IMR-90 (cell line): ENCODE data around the gene ID1. TPM values are rescaled to one million over a fixed set of nuclear protein-coding genes. Genes with fewer than 3 reads are reported as not detected.
"Not testable (repeated sequence)": the region's sequence is repeated elsewhere in the genome, so short reads cannot be mapped to it uniquely, and the experiment has no call there.

Experiments
- ATAC-seq: fragments of 200-7000 bp; cut with Tn5 transposase; 2 replicates; pipeline ENCODE4 v1.9.1; 2020; ENCODE audit warnings: low read depth, mild to moderate bottlenecking, moderate library complexity
- BruUV-seq: library from RNA; stranded (reverse); fragments of 400-500 nt; replicated peaks from 2 replicates; lab custom pipeline; 2021; lab: Mats Ljungman, UMichigan
- CTCF ChIA-PET: fragments of 300-600 bp; formaldehyde crosslinking; extraction: SDS; loops from one replicate; lab custom pipeline; 2021; ENCODE audit warnings: antibody characterized with exemption; lab: Yijun Ruan, JAX
- POLR2A ChIA-PET: fragments of 300-600 bp; sonication (Branson Sonifier 250); formaldehyde crosslinking; loops from one replicate; lab custom pipeline; 2022; ENCODE audit warnings: antibody characterized with exemption; ENCODE audit not compliant: unreplicated experiment; lab: Charles Lee
- DNase-seq: peaks from one replicate; pipeline ENCODE4 v3.0.0; 2013
- H2AFZ ChIP-seq: replicated peaks from 2 replicates; pipeline ENCODE3; 2013; ENCODE audit warnings: low read length, mild to moderate bottlenecking; ENCODE audit not compliant: poor library complexity
- H2AK5ac ChIP-seq: 2 replicates; pipeline ENCODE4 v1.6.1; 2013; ENCODE audit warnings: low read depth, low read length, inconsistent platforms
- H2AK9ac ChIP-seq: replicated peaks from 2 replicates; pipeline ENCODE3; 2013; ENCODE audit warnings: mild to moderate bottlenecking, low read depth, low read length, moderate library complexity; ENCODE audit not compliant: poor library complexity
- H2BK120ac ChIP-seq: 2 replicates; pipeline ENCODE4 v1.6.1; 2013; ENCODE audit warnings: low read depth, low read length, inconsistent platforms
- H2BK15ac ChIP-seq: 3 replicates; pipeline ENCODE4 v1.6.1; 2013; ENCODE audit warnings: low read depth, low read length, inconsistent platforms
- H2BK20ac ChIP-seq: 2 replicates; pipeline ENCODE4 v1.6.1; 2013; ENCODE audit warnings: low read depth, mild to moderate bottlenecking, inconsistent platforms, low read length, moderate library complexity
- H2BK5ac ChIP-seq: 2 replicates; pipeline ENCODE4 v1.6.1; 2013; ENCODE audit warnings: mild to moderate bottlenecking, low read depth, low read length, inconsistent platforms; ENCODE audit not compliant: poor library complexity, severe bottlenecking
- H3K14ac ChIP-seq: replicated peaks from 2 replicates; pipeline ENCODE4 v1.6.1; 2013; ENCODE audit warnings: low read depth, low read length, inconsistent platforms
- H3K18ac ChIP-seq: 2 replicates; pipeline ENCODE4 v1.6.1; 2013; ENCODE audit warnings: low read depth, low read length, control low read depth
- H3K23ac ChIP-seq: 2 replicates; pipeline ENCODE4 v1.6.1; 2013; ENCODE audit warnings: low read depth, low read length, inconsistent platforms
- H3K27ac ChIP-seq: 2 replicates; pipeline ENCODE4 v1.5.1; 2013; ENCODE audit warnings: mild to moderate bottlenecking, control low read depth, low read length; ENCODE audit not compliant: insufficient read depth
- H3K27me3 ChIP-seq: 2 replicates; pipeline ENCODE4 v1.6.1; 2013; ENCODE audit warnings: low read length; ENCODE audit not compliant: control insufficient read depth, insufficient read depth
- H3K36me3 ChIP-seq: 2 replicates; pipeline ENCODE4 v1.6.1; 2013; ENCODE audit warnings: low read length, mixed read lengths; ENCODE audit not compliant: control insufficient read depth, insufficient read depth
- H3K4ac ChIP-seq: 2 replicates; pipeline ENCODE4 v1.6.1; 2013; ENCODE audit warnings: low read depth, low read length, inconsistent platforms
- H3K4me1 ChIP-seq: 2 replicates; pipeline ENCODE4 v1.6.1; 2013; ENCODE audit warnings: low read length, mixed read lengths; ENCODE audit not compliant: control insufficient read depth, insufficient read depth
- H3K4me2 ChIP-seq: 2 replicates; pipeline ENCODE4 v1.6.1; 2013; ENCODE audit warnings: low read depth, mild to moderate bottlenecking, control low read depth, low read length, moderate library complexity
- H3K4me3 ChIP-seq: 2 replicates; pipeline ENCODE4 v1.5.1; 2013; ENCODE audit warnings: low read depth, mild to moderate bottlenecking, control low read depth, low read length, moderate library complexity; ENCODE audit not compliant: insufficient read depth
- H3K56ac ChIP-seq: 2 replicates; pipeline ENCODE4 v1.6.1; 2013; ENCODE audit warnings: low read length, inconsistent platforms; ENCODE audit not compliant: insufficient read depth; ENCODE audit errors: extremely low read depth
- H3K79me1 ChIP-seq, 2 experiments: 2 replicates each; pipeline ENCODE4 v1.6.1; 2013; ENCODE audit warnings: low read length in 2 of 2, inconsistent platforms in 1 of 2, low read depth in 1 of 2
- H3K9ac ChIP-seq: 2 replicates; pipeline ENCODE4 v1.6.1; 2013; ENCODE audit warnings: low read depth, low read length, control low read depth
- H3K9me1 ChIP-seq: 2 replicates; pipeline ENCODE4 v1.6.1; 2013; ENCODE audit warnings: low read length, inconsistent platforms; ENCODE audit not compliant: insufficient read depth
- H3K9me3 ChIP-seq: 2 replicates; pipeline ENCODE4 v1.6.1; 2013; ENCODE audit warnings: low read length; ENCODE audit not compliant: control insufficient read depth, insufficient read depth
- H4K20me1 ChIP-seq: 2 replicates; pipeline ENCODE4 v1.6.1; 2013; ENCODE audit warnings: low read length, inconsistent platforms; ENCODE audit not compliant: insufficient read depth
- H4K5ac ChIP-seq: 2 replicates; pipeline ENCODE4 v1.6.1; 2013; ENCODE audit warnings: mild to moderate bottlenecking, low read depth, low read length, control low read depth
- H4K8ac ChIP-seq, 2 experiments: 2 replicates each; pipeline ENCODE4 v1.6.1; 2013; ENCODE audit warnings: low read depth in 2 of 2, low read length in 2 of 2, control low read depth in 1 of 2, inconsistent platforms in 1 of 2
- H4K91ac ChIP-seq: 2 replicates; pipeline ENCODE4 v1.6.1; 2013; ENCODE audit warnings: low read depth, low read length, inconsistent platforms; ENCODE audit not compliant: insufficient read depth
- CEBPB ChIP-seq: IDR thresholded peaks from 2 replicates; pipeline ENCODE4 v1.6.1; 2012; ENCODE audit warnings: low read depth, low read length, improper control_type of control experiment
- WGBS, 2 experiments: methylation state at CpG; one replicate each; pipeline versions ENCODE4 v1.1.5 to v1.1.7; 2013; ENCODE audit warnings: missing lambda C conversion rate in 2 of 2; ENCODE audit not compliant: insufficient read length in 1 of 2; ENCODE audit errors: extremely low coverage in 2 of 2; 5-methylcytosine and 5-hydroxymethylcytosine counted together
- dilution Hi-C: fragments of 300-500 bp; cut with HindIII; formaldehyde crosslinking; loops from one replicate; pipeline ENCODE4 v1.14.3; 2018; ENCODE audit warnings: low sequenced_read_pairs; ENCODE audit not compliant: unreplicated experiment
- in situ Hi-C: fragments of 300-500 bp; cut with MboI; formaldehyde crosslinking; loops from 3 replicates; pipeline ENCODE4 v1.14.3; 2019; ENCODE audit warnings: low sequenced_read_pairs, inconsistent platforms, mixed read lengths
- intact Hi-C: fragments of 100-400 bp; cut with micrococcal nuclease; formaldehyde crosslinking; loops from 2 replicates; pipeline ENCODE4 v1.10.0; 2022
- polyA plus RNA-seq, 3 experiments: library from polyadenylated mRNA; depleted of rRNA; stranded (reverse); fragments of >200 nt; gene quantifications; 2 replicates each; pipeline ENCODE4 v1.2.3, GENCODE V29; 2012; ENCODE audit warnings: low replicate concordance in 1 of 3
- total RNA-seq: library from RNA; depleted of rRNA; stranded (reverse); fragments of >200 nt; gene quantifications from 2 replicates; pipeline ENCODE4 v1.2.3, GENCODE V29; 2012

The ID1 gene
- total and polyA plus RNA-seq, 2 of the 4 experiments (the other 2 are of a cell fraction): 148 to 174 TPM

GRCh38 chr20:31579941-31580651 is 25.0 kb upstream of the ID1 start:
- H3K27ac ChIP-seq, H3K79me1 ChIP-seq, BruUV-seq, in situ Hi-C loops, H3K9me3 ChIP-seq, H3K4me2 ChIP-seq, H2BK20ac ChIP-seq, H3K9me1 ChIP-seq, dilution Hi-C loops, H3K9ac ChIP-seq, H3K18ac ChIP-seq, H2AK5ac ChIP-seq, H3K14ac ChIP-seq, H3K23ac ChIP-seq, H3K27me3 ChIP-seq, H3K4me3 ChIP-seq, H2BK120ac ChIP-seq, DNase-seq, ATAC-seq, H3K4ac ChIP-seq, intact Hi-C loops, H4K91ac ChIP-seq, H4K20me1 ChIP-seq, H3K56ac ChIP-seq, H3K36me3 ChIP-seq, H3K4me1 ChIP-seq, POLR2A ChIA-PET, H2BK15ac ChIP-seq, H4K5ac ChIP-seq, H2AK9ac ChIP-seq, H4K8ac ChIP-seq, H2AFZ ChIP-seq, H2BK5ac ChIP-seq: not testable (repeated sequence)
- peak; percentile 39; the same call in 1 of the 2 replicates for TF ChIP-seq CEBPB
- CTCF ChIA-PET: interaction anchor here (0.6 kb wide), 1 partner anchor 11 kb away, joined by 3 read pairs; no protein-coding TSS in a partner anchor
- WGBS, 2 experiments: 100% methylated on average over 2 of the region's 17 CpGs; no CpG with 5 or more reads in 1 of the 2 experiments
